ENCODE measurements around the gene ALK.
"Not testable (repeated sequence)": the region's sequence is repeated elsewhere in the genome, so short reads cannot be mapped to it uniquely, and the experiment has no call there.

Gene ALK

DNA sequence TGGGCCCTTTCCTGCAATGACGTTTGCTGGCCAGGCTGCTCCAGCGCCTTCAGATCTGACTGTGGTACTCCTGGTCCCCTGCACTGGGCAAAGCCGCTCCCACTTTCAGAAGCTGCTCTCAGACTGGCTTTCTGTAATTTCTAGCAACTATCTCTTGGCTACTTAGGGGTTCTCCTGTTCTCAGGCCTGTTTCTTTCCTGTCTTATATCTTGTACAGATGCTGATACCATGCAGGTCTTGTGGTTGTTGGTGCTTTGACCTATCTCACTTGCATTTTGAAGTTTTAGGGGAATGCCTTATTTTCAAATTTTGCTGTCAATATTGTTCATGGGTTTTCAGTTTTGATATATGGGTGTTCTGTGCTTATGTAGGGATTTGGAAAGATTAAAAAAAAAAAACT lies 660.4 kb downstream of the ALK start:
- DNase-seq: no peak

DNA sequence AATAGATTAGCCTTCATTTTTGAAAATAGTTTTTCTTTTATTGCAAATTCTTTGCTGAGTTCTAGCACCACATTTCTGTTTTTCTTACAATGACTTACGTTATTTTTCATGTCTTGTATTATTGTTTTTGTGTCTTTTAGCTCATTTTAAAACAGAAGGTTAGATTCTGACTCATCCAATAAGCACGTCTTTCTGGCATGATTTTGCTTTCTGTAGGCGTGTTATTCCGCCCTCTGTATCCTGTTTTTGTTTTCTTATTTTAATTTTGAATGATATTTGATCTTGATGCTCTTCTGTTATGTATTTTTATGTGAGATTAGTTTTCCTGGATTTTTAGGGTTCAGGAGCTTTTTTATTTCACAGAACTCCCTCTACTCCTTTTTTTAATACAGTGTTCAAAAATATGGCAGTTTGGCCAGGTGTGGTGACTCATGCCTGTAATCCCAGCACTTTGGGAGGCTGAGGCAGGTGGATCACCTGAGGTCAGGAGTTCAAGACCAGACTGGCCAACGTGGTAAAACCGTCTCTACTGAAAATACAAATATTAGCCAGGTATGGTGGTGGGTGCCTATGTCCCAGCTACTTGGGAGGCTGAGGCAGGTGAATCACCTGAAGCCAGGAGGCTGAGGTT lies 661.1 kb downstream of the ALK start:
- DNase-seq: no peak

DNA sequence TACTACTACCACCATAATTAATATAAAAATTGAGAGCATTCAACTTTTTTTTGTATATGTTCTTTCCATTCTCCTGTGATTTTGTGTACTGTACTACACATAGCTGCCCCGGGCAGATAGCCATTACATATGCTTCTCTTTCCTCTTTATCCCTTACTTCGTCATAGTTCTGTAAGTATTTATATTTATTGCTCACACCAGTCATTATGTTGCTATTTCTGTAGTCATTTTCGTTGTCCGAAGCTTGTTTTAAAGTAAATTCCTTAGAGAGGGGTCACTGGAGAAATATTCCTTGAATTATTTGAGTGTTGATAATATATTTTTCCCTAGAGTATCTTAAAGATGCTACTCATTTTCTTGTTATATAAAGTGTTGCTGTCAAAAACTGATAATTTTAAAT lies 662.2 kb downstream of the ALK start:
- DNase-seq: no peak

DNA sequence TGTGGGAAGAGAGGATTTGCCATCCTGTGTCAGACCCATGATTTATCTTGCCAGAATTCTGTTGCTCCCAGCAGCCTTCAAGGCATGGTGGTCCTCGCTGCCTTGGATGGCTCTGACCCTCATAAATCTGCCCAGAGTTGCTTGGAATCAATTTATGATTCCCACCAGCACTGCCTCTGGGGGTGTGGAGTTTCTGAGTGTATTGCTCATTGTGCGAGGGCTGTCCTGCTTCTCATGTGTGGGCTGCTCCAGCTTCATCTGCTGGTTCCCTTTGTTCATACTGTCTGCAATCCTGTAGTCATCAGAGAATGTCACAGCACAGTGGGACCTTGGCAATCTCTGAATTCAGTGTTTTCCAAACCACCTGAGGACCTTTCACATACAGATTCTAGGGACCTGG lies 666.4 kb downstream of the ALK start:
- DNase-seq: no peak

DNA sequence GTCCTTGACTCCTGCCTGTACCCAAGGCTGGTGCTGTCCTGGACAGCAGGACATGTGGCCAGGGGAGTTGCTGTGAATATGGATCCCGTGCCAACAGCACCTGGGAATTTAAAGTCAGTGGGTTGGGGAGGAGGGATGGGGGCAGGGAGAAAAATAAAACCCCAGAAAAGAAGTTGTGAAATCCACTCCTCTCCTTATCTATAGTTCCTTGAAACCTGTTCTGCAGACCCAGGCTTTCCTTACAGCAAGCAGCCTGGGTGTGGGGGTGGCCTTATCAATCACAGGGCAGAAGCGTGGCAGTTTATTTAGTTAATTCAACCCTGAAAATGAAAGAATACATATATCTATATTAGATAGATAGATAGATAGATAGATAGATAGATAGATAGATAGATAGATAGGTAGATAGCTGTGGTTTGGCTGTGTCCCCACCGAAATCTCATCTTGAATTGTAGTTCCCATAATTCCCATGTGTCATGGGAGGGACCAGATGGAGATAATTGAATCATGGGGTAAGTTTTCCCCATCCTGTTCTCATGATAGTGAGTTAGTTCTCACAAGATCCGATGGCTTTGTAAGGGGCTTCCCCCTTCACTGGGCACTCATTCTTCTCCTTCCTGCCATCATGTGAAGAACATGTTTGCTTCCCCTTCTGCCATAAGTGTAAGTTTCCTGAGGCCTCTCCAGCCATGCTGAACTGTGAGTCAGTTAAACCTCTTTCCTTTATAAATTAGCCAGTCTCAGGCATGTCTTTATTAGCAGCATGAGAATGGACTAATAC lies 667.7 kb downstream of the ALK start:
- DNase-seq: not testable (repeated sequence)

DNA sequence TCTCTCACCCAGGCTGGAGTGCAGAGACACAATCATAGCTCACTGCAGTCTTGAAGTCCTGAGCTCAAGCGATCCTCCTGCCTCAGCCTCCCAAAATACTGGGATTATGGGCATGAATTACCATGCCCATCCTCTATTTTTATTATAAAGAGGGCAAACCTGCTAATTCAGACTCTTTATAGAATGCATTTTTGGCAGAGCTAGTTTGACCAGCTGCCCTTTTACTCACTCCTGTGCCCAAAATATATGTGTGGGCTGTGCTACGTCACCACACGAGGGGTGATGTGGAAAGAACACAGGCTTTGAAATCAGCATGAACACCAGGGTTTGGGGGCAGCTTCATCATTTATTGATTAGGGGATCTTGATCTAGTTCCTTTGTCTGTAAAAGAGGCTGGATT lies 668.4 kb downstream of the ALK start:
- no peak for DNase-seq

DNA sequence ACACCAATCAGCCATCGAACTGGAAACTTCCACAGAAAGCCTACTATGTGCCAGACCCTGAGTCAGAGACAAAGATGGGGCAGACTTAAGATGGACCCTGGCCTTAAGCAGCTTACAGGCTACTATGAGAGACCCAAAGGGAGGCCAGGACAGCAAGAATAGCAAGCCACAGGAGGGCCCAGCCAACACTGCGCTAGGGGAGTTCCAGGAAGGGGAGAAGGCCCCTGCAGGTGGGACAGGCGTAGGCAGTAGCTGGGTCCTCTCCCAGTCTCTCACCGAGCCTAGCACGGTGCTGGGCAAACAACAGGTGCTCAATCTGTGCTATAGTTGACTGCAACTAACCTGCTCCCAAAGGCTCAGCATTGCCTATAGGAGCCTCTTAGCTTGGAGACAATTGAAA lies 670.0 kb downstream of the ALK start:
- DNase-seq: no peak

DNA sequence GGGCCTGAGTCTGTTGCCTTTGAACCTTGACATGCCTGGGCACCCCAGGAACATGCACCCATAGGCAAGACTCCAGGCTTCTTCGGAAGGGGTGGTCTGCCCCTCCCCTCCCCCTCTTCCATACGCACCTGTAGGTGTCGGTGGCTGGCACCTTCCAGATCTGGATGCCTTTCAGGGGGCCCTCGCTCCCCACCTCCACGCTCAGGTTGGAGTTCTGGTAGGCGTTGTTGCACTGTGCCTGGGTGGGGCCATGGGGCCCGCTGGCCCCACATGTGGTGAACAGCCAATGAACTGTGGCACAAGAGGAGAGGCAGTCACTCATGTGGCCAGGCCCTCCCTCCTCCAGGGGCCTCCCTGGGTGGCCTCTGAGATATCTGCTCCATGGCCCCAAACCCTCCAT lies 670.4 kb downstream of the ALK start:
- DNase-seq: no peak

DNA sequence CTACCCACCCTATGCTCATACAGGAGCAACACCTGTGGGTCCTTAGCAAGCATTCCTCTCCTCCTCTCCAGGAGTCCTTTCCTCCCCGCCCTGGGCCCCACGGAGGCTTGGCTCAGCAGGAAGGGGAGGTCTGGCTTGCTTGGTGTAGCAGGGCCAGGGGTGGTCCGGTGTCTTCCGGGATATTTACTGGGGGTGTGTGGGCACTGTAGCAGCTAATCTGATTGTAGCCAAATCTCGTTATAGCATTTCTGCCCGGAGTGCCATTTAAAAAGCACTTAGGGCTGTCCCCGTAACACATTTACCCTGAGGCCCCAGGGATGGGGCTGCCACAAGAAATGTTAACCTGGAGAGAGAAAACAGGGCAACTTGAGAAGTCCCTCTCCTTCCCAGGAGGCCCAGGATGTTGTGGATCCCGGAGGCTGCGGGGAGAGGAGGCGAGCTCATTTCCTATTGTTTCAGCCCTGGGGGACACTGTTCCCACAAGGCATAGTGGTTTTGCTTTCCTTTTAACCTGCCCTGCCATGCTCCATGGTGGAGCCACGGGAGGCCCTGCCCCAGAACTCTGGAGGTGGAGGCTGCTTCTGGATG lies 671.6 kb downstream of the ALK start:
- no peak for DNase-seq

DNA sequence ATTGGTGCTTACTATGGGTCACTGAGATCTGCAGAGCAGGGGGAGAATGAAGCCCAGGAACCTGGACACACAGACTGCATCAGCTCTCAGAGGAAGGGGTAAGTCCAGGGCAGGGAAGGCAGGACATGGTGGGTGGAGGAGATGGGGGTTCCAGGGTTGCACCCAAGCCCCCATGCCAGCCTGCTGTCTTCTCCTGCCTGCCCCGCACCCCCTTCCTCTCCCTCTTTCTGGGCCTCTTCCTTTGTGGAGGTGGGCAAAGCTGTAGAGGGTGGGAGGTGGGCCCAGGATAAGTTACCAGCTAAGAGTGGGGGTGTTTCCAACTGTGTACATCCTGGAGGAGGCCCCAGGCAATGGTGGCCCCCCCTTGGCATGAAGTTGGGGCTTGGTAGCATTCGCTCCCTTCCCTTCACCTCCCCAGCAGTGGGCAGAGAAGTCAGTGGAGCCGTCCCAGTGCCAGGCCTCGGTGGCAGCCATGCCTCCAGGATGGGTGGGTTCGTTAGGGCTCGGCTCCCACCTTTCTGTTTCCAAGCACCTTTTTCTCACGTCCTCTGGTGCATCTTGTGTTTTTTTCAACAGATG lies 674.0 kb downstream of the ALK start:
- DNase-seq: no peak

DNA sequence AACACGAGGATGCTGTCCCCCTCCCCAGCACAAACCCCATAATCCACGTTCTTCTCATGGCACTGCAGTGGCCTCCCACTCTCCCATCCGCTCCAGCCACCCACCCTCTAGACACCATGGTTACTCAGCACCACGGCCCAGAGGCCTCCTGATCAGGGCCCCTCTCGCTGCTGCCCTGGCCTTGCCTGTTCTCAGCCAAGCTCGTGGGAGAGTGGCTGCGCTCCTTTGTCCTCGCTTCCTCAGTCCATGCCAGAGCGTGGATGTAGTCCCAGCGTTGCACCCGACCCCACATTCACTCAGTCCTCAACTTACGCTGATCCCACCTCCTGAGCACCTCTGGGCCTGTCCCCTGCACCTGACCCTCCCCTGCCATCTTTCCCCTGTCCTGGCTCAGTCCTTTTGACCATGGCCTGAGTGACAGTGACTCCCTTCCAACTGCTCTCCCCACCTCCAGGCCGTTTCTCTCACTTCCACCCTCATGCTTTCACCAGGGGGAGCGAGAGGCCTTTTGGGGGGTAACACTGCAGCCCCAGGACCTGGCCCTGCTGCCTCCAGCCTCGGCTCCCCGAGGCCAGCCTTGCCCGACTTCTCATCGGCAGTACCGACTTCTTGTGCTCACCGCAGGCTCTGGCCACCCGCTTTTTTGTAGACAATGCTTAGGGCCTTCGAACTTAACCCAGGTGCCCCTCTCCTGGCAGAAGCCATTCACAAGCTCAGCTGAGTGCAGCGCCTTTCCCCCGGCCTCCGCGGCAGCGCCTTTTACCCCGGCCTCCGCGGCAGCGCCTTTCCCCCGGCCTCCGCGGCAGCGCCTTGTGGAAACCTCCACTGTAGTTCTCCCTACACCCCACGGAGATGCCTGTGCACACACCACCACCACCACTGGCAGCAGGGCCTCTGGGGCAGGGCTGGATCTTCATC lies 674.7 kb downstream of the ALK start:
- no peak for DNase-seq

DNA sequence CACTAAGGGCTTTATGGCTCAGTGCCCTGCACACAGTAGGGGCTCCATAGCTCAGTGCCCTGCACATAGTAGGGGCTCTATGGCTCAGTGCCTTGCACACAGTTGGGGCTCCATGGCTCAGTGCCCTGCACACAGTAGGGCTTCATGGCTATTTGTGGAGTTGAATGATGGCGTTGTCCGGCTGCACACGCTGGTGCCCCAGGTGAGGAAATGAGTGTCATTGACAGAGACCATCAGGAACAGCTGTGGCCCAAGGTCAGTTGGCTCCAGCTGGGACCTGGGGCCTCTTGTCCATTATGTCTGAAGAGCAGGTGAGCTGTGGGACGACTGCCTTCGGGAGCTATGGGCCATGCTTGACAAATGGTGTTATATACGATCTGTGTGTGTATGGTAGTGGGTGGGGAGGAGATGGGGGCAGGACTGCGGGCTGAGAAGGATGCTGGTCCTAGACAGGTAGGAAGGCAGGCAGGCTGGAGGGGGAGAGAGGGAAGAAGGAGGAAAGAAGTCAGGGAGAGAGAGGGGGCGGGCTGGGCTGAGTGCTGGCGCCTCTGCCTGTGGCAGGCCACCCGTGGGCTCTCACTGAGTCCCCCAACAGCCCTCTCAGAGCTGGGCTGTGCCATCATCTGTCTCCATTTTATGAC lies 675.5 kb downstream of the ALK start:
- no peak for DNase-seq

DNA sequence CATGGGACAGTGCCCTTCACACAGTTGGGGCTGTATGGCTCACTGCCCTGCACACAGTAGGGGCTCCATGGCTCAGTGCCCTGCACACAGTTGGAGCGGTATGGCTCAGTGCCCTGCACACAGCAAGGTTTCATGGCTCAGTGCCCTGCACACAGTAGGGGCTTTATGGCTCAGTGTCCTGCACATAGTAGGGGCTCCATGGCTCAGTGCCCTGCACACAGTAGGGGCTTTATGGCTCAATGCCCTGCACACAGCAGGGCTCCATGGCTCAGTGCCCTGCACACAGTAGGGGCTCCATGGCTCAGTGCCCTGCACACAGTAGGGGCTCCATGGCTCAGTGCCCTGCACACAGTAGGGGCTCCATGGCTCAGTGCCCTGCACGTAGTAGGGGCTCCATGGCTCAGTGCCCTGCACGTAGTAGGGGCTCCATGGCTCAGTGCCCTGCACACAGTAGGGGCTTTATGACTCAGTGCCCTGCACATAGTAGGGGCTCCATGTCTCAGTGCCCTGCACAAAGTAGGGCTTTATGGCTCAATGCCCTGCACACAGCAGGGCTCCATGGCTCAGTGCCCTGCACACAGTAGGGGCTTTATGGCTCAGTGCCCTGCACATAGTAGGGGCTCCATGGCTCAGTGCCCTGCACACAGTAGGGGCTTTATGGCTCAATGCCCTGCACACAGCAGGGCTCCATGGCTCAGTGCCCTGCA lies 676.2 kb downstream of the ALK start:
- not testable (repeated sequence) for DNase-seq

DNA sequence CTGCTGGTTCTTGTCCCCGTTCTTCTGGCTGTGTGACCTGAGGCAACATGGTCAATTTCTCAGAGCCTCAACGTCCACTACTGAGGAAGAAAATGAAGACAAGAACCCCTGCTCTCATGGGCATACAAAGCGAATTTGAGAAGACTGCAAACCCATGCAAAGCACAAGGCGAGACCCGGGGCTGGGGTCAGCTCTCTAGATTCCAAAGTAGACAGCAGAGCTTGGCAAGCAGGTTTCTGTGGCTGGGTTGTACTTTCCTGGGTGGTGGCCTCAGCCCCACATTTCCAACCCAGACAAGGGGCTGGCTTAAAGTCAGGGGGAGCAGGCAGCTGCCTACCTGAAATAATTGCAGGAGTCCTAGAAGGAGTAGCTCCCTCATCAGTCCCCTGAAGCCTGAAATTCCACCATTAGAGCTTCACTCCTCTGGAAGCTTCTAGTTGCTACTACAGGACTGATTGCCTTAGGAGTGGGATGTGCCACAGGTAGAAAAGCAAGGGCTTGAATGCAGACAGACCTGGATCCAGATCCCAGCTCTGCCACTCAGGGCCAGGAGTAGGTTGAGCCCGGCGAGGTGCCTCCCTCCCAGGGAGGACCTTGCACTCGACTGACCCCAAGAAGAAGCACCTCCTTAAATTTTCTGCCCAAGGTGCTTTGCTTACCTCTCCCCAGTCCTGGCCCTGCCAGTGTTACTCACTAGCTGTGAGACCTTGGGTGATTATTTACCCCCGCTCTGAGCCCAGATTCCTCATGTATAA lies 678.6 kb downstream of the ALK start:
- no peak for DNase-seq

DNA sequence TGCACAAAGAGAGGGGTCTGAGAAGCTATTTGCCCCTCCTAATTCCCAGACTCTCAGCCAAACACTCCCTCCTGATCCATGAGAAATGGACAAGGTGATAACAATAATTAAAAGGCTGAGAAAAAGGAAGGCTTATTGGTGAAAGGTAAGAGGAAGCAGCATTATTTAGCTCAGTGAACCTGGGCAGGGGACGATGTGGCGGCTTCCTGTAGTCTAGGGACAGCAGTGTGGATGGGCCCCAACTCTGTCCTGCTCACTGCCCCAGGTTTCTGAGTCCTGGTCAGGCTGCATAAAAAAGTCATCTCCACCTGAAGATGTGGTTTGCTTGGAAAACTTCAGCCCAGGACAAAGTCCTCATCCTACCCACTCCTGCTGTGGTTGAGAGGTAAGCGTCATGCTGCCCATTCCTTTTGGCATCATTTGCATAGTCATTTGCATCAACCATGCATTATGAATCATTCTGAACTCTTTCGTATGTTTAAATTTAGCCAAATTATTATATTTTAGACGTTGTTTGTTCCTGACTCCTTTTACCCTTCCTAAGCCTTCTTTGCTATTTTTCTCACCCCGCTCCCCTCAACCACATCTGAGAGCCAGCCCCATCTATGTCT lies 679.3 kb downstream of the ALK start:
- DNase-seq: no peak

DNA sequence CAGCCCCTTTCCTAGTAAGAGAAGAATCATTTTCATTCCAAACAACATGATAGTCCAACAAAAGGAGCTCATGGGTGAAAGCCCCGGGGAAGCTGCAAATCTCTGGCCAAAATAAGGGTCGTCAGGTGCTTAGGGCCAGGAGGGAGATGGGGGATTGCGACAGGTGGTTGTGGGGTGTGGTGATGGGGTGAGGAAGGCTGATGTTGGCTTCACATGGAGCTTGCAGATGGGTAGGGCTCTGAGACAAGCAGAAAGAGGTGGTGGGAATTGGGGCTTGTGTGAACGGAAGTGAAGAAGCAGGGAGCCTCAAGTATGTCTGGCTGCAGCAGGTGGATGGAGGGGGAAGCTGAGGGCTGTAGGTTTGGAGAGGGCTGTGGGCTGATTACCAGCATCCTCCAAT lies 680.0 kb downstream of the ALK start:
- DNase-seq: no peak

DNA sequence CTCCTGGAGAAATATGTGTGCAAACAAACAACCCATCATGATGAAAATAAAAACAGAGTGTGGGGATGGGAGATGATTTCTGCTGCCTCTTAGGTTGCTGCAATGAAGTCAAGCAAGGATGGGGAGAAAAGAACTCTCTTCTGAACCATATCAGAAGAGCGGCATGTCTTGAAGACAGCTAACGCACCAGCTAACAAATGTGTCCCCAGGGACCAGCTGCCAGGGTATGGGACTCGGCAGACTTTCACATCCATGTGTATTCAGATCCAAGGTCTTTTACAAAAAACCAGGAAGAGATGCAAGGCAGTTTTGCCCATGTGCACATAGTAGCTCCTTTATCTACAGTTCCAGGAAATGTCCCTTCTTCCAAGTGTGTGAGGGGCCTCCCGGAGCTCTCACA lies 680.8 kb downstream of the ALK start:
- DNase-seq: no peak

DNA sequence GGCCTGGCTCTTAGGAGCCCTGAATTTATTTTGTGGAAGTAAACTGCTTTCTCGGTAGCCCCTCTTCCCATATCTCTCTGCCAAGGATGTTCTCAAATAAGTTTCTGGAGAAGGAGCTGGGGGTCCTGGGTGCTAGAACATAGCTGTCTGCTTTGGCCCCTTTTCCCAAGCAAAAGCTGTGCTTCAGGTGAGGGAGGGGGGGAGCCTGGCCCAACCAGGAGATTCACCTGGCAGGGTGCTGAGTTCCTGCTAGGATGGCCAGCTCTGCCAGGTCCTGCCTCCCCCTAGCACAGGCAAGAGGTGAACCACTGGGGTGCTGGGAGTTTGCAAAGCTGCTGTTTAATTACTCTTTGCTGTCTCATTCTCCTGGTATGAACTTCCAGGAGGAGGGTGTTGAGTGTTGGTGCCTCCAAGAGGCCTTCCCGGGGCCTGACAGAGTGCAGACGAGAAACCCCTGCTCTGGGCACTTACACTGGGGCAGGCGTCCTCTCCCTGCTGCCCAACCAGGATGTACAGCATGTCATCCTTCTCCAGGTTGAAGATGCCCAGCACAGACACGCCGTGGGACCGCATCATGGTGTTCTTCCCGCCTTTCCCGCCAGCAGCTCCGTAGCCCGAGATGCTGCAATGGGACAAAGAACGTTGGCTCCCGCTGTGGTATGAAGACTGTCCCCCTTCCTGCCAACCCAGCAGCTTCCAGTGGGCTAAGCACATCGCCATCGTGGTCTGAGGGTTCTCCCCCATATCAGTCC lies 682.0 kb downstream of the ALK start:
- DNase-seq: no peak

DNA sequence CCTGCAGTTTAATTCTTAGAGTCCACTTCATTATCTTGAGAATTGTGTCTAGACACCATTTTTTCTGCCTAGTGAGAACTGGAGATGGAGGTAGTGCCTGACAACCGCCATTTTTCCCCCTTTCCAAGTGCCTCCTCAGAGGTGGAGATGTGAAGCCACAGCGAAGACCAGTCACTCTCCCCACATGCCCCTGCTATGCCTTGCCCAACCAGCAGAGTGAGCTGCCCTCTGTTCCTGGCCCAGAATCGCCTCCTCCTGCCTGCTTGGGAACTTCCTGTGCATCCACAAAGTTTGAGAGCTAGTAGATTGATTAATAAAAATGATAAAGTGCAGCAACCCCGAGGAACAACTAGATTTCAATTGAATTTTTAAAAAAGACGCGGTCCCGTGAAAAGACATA lies 682.9 kb downstream of the ALK start:
- no peak for DNase-seq

DNA sequence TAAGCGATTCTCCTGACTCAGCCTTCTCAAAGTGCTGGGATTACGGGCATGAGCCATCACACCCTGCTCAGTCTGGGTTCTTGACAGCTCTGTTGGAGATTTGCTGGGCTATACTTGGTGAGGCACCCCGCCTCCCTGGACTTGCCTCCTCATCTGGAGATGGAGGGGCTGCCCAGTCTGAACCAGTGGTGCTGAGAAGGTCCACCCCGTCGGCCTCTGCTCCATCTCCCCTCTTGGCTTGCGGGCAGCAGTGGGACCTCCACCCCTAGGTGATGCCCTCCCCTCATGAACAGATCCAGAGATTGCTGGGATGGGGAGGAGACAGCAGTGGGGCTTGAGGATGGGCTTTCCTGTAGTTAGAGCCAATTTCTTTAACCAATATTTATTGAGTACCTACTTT lies 685.3 kb downstream of the ALK start:
- no peak for DNase-seq
